Superior temporal gyrus (tissue), 1 donor: Measurements from ENCODE around the gene RYR2.

ENCODE experiments used
- DNase-seq: peaks from one replicate; pipeline ENCODE4 v3.0.0-alpha.2; 2016; ENCODE audit errors: extremely low spot score

Gene RYR2

DNA sequence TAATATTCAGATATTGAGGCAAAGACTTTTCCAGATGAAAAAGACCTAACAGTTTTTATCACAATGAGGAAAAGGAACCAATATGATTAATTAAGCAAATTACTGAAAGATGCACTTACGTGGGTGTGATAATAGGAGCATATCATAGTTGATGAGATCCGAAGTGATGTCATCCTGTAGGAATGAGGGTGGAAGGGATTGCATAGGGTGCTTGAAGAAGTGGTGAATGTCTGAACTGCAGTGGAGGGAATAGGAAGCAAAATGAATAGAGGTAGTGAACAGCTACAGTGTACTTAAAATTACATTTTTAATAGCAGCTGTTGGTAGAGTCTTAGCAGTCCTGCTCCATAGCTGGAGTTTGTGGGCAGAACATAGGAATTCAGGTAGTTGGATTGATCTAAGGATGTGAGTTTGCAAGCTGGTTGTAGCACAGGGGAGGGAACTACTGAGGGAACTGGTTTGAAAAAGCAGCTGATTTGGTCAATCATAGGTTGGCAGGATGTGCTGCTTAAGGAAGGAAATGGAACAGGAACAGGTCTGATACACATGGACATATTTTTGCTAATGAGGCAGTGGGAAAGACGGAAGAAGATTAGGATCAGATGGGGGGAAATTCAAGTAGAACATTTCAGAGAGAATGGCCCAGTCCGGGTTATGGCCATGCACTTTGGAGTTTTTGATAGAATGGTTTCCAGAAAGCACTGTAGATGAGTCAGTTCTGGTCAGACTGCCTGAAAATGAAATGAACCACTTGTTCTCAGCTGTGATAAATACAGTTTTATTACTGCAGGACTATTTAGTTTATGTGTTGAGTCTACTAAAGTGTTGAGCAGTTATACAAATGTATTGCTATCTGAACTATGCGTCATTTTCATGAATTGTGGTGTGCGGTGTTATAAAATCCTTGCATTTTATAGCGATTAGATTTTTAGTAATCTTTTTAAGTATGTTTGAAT is 155.8 kb downstream of the RYR2 start:
- DNase-seq = no peak

DNA sequence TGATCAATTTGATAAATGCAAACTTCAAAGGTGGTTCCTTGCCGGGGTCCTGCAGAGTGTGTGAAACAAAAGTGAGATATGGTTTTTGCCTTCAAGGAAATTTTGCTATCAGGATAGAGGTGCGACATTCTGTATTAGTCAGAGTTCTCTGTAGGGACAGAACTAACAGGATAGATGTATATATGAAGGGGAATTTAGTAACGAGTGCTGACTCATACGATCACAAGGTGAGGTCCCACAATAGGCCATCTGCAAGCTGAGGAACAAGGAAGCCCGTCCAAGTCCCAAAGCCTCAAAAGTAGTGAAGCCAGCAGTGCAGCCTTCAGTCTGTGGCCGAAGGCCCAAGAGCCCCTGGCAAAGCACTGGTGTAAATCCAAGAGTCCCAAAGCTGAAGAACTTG is 157.0 kb downstream of the RYR2 start:
- no peak for DNase-seq

DNA sequence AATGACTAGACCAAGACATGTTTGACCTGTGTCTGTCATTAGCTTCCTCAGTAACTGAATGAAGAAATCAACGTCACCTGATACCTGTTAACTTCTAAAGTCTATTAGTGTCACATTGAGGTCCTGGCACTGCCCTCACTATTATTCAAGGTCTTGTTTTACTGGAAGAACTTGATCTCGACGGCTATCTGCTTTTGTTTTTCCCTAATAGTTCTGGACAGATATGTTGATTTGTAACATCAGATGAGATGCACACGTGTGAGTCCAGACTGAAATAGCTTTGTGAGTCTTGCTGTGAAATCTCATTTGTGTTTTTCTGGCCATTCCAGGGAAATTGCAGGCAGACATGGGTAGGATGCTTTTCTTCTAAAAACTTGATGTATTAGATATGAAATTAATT is 159.2 kb downstream of the RYR2 start:
- DNase-seq = no peak

DNA sequence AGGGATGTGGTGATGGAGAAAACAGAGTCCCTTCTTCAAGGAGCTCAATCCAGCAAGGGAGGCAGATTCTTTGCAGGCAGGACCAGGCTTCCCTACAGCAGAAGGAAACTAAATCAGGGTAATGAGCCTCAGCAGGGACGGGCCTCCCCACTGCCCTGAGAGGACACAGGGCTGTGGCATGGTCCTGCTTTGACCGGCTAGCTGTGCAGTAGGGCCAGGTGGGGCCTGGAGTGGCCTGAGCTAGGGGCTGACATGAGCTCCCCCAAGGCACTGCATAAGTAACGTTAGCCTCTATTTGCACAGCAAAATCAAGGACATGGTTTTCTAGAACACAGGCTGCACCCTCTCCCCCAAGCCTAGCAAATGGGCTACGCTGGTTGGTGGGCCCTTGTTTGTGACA is 162.9 kb downstream of the RYR2 start:
- no peak for DNase-seq

DNA sequence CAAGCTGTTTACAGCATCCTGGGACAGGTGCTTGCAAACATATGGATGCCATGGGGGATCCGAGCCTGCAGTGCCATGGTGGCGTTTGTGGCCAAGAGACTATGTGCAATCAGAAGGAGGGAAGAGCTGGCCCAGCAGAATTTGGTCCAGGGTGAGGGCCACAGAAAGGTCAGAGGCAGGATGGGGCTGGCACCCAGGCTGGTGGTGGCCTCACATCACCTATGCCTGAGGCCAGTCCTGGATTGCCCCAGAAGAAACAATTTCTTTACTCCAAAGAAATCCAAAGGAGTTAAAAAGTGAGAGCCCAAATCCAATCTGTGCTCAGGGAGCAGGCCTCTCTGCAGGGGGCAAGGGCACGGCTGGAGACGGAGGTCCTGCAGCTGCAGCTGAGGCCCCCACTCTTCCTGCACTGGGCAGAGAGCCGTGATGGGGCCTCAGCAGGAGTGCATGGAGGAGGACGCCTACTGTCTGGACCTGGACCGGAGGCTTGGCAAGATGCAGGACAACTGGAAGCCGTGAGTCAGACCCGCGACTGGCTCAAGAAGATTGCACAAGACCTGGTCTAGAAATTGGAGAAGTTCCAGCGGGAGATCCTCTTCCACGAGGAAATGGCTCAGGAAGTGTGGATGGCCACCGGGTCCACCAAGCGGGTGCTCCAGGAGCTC is 163.5 kb downstream of the RYR2 start:
- DNase-seq = no peak

DNA sequence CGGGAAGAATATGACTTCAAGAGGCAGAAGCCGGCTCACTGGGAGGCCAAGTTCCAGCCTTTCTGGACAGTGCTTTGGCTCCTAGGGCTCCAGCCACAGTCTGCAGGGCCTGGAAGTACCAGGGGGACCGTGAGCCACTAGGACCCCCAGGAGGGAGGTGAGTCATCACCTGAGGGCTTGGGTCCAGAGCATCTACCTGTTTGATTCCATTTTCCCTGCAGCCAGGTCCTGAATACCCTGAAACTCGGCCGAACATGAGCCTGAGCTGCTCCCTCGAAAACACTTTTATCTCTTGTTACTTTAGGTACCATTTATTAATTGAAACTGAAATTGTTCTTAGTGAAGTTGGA is 164.1 kb downstream of the RYR2 start:
- no peak for DNase-seq

DNA sequence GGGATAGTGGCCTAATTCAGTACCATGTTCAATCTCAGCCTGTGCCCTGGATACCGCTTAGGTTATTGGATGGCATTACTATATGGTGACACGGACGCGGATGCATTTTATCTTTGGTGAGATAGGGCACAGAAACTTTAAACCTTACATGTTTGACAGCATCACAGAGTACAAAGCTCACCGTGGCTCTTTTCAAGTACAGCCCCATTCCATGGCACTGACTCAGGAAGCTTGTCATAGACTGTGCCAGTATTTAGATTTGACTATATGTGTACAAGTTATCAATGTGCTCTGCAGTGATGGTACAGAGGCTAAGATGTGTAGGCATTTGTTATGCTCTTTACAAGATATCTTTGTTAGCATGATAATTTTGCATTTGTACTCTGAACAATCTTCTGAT is 169.0 kb downstream of the RYR2 start:
- DNase-seq = no peak

DNA sequence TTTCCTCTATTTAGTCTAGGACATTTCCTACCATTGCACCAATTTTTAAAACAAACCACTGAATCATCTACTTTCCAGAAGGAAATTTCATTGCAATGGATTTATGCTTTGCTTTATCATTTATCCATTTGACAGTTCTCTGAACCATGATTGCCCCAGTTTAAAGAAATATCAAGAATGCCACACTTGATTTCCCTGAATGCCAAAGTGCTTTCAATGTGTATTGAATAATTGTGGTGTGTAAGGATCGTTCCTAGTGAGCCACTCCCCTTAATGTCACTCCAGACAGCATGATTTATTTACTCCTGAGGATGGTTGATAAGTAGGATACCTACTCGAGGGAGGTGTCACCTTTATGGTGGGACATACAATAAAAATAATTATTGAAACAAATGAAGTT is 169.6 kb downstream of the RYR2 start:
- DNase-seq = no peak

DNA sequence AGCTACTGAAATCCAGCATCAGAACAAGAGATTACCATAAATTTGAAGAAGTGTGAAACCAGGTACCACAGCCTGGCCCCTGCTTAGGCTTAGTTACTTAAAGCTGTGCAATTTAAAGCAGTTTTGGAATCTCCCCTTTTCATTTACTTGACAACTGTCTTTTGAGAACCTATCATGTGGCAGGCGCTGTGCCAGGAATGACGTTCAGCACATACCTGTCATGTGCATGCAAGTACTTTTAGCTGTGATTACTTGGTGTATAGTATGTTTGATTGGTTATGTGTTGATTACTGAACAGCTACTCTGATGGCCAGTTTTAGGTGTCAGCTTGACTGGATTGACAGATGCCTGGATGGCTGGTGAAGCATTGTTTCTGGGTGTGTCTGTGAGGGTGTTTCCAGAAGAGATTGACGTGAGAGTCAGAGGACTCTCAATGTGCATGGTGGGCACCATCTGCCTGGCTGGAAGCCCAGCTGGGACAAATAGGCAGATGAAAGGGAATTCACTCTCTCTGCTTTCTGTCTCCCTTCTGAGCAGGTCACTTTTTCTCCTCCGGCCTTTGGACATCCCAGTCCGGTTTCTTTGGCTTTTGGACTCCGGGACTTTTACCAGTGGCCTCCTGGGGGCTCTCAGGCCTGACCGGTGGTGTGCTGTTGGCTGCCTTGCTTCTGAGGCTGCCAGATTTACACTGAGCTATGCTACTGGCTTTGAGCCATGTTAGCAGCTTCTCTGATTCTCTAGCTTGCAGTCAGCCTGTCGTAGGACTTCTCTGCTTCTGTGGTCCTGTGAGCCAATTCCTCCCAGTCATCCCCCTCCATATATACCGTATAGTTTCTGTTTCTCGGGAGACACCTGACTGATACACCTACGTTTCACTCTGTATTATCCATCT is 178.0 kb downstream of the RYR2 start:
- DNase-seq = peak; percentile 51

DNA sequence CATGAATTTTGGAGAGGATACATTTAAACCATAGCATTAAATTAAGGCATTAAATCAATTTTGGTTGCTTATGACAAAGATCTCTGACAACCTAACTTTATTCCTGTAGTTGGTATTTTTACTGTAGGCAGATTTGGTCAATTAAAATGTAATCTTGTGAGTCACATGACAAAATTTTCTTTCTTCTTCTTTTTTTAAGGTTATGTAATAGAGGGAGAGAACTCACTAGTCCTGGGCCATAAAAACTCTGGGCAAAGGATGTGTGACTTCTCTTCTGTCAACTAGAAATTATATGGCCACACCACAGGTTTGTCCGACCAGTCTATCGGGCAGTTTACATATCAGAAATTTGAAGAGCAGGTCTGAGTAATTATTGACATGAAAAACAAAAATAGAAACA is 181.4 kb downstream of the RYR2 start:
- DNase-seq = no peak

DNA sequence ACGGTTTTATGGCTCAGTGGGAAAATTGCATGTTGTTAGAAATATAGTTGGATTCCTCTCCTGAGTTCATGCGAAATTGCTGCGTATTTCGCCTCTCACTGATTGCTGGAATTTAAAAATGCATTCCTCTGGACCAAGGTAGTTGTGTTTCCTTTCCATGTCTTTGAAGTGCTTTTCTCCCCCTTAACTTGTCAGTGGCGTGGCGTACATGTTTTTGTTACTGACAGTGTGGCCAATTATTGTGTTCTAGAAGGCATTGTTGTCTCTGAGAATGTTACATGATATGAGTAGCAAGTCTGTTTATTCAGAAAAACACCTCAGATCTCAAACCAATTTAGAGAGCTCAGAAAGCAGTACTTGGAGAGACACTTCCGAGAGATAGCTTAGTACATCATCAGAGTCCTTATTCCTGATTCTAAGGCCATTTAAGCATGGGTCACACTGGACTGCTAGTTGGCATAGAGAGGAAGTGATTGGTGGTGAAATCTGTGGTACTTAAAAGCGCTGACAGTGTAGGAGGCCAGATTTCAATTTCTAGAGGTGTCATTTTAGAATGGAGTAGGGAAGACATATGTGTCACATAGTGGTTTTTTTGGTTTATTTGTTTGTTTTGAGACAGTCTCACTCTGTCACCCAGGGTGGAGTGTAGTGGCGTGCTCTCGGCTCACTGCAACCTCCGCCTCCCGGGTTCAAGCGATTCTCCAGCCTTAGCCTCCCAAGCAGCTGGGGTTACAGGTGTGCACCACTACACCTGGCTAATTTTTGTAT is 184.4 kb downstream of the RYR2 start:
- no peak for DNase-seq

DNA sequence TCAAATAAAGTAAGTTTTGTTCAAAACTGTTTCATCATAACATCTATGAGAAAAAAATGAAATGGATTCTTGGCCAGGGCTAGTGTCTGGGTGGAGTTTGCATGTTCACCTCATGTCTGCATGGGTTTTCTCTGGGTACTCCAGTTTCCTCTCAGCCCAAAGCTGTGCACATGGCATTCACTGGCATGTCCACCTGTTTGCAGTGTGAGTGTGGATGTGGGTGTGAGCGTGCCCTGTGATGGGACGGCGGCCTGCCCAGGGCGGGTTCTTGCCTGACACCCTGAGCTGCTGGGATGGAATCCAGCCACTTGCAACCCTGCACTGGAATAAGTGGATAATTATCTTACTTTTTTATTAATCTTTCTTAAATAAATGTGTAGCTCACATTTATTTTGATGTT is 185.5 kb downstream of the RYR2 start:
- DNase-seq = no peak

DNA sequence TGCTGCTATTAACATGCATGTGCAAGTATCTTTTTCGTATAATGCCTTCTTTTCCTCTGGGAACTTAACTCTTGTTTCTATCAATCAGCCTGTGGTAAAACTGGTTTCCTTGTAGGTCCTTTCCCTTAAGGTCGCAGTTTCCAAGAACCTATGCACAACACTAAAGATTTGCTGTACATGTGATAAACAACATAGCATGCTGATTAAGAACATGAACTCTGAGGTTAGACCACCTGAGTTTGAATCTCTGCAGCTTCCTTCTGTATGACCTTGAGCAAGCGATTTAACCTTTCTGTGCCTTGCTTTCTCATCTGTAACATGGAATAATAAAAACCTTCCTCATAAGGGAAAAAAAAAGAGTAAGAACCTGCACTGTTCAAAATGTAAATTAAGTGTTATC is 186.4 kb downstream of the RYR2 start:
- DNase-seq = no peak

DNA sequence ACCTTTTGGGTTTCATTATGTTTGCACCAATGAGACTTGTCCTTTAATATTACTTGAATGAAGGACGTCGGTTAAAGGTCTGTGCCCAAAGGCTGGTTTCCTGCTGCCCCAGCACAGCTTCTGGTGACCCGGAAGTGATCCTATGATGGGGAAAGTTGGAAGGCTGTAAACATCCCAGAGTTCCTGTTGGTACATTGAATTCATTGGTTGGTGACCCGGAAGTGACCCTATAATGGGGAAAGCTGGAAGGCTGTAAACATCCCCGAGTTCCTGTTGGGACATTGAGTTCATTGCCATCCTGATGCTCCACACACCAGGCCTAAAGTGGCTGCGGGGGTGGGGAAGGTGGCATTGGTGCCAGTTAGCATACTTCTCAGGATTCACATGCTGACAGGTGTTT is 187.3 kb downstream of the RYR2 start:
- no peak for DNase-seq

DNA sequence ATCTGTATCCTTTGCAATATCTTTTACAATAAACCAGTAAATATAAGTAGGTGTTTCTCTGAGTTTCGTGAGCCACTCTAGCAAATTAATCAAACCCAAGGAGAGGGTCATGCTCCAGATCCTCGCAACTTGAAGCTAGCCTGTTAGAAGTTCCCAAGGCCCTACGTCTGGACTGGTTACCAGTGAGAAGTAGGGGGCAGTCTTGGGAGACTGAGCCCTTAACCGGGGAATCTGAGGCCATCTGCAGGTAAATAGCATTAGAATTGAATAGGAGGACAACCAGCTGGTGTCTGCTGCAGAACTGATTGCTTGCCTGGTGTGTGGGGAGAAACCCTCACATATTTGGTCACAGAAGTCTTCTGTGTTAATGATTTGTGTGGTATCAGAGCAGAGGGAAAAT is 190.5 kb downstream of the RYR2 start:
- no peak for DNase-seq

DNA sequence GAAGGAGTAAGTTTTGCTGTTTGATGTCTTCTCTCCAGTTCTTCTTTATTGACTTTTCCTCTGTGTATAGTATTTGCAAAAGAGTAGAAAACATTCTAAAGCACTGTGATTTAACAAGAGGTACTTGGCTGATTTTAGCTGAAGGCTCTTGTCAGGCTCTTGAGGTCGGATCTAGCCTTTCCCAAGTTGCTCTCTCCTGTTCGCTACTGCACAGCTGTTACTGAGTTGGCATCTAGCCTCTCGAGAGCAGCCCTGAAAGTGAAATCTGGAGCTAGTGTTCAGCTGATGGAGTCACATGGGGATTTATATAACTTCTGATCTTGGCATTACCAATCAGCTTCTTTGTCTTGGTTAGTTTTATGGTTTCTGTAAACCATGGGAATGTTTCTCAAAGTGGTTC is 193.1 kb downstream of the RYR2 start:
- peak; percentile 45 for DNase-seq

DNA sequence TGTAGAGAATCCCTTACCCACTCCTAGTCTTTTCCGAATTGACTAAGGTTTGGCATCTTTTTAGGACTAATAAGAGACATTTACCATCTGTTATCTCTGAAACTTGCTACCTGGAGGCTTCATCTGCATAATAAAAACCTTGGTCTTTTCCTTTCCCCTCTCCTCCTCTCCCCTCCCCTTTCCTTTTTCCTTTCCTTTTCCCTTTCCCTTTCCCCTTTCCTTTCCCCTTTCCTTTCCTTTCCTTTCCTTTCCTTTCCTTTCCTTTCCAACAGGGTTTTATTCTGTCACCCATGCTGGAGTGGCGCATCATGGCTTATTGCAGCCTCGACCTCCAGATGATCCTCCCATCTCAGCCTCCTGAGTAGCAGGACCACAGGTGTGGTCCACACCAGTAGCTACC is 195.7 kb downstream of the RYR2 start:
- no peak for DNase-seq

DNA sequence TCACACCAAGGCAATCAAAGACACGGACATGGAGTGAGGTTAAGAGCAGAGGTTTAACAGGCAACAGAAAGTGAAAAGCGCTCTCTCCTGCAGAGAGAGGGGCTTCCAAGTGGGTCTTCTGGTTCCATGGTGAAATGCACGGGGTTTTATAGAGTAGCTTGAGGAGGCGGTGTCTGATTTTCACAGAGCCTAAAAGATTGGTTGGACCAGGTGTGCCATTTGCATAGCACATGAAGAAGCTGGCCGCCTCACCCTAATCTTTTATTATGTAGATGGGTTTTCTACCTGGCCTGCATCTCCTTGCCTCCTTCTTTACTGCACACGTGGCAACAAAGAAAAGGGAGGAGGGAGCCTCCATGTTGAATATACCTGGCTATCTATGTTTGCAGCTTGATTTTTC is 197.3 kb downstream of the RYR2 start:
- DNase-seq = no peak

DNA sequence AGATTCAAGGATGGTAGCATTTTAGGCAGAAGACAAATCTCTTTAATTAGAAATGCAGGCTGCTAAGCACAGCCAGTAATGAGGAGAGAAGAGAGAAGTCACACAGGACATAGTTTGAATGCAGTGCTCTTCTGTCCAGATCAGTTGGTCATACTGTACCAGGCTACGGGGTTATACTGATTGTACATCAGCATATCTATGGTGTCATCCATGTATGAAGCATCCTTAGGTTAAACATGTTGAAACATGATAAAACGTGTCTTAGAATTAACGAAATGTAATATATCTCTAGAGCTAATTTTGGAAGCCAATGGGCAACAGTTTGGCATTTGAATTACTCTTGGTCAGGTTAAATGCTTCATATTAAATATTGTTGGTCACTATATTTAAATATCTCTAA is 199.1 kb downstream of the RYR2 start:
- DNase-seq = no peak

DNA sequence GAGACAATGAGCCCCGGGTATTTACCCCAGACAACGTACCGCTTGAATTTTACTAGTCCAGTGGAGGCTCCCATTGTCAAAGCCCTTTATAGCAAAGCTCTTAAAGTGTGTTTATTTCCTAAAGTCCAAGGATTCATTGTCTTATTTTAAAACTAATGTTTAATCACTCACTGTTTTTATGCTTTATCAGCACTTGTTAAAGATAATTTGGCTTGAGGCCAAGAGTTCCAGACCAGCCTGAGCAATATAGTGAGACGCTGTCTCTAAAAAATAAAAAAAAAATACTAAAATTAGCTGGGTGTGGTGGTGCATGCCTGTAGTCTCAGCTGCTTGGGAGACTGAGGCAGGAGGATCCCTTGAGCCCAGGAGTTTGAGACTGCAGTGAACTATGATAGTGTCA is 202.8 kb downstream of the RYR2 start:
- no peak for DNase-seq

DNA sequence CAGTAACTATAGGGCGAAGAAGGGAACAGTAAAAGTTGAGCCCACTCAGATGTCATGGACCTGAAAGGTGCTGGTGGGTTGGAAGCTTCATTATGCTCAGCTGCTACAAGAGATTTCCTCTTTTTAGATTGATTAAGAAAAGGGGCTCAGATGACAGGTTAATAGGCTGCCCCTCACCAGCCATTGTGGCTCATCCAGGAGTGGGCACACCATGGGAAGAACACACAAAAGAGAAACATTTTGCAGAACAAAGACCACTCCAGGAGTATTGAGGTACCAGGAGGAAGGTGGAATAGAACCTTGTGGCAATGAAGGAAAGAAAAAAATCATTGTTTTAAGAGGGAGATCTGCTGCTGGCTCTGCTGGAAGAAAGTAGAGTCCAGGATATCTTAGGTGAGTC is 205.5 kb downstream of the RYR2 start:
- no peak for DNase-seq

DNA sequence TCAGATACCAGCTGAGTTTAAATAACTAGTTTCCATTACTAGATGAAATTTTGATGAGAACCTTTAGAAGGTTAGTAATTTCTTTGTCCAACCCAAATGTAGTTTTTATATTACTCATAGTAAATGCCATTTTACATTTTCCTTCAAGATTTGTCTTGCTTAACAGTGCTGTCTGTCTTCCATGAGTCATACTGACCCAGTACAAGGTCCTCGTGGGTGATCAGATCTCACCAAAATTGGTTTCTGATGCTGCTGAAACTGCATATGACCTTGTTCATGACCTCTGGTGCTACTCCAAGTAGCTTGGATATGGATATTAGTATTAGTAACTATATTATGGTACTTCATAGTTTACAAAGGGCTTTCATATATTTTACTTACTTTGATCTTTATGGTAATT is 207.1 kb downstream of the RYR2 start:
- DNase-seq = no peak
